CD4-positive, alpha-beta T cell treated with Interferon gamma for 1 hour (primary cell): Measurements from ENCODE around the gene WDR59.
"Not testable (repeated sequence)": the region's sequence is repeated elsewhere in the genome, so short reads cannot be mapped to it uniquely, and the experiment has no call there.

Experiments used
- DNase-seq: peaks from one replicate; pipeline ENCODE4 v3.0.0-alpha.2; 2020

The WDR59 gene

DNA sequence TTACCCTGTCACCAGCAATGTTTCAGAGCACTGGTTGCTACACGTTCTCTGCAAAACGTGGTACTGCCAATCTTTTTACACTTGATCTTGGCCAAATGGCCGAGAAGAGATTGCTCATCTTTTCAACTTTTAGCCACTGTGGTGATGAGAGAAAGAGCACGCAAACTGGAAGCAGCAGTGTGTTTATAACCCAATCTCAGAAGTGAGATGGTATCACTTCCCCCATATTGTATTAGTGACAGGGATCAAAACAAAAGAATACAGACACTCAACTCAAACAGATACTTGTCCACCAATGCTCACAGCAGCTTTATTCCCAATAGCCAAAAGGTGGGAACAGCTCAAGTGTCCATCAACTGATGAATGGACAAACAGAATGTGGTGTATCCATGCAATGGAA lies 138.2 kb downstream of the WDR59 start:
- no peak for DNase-seq

DNA sequence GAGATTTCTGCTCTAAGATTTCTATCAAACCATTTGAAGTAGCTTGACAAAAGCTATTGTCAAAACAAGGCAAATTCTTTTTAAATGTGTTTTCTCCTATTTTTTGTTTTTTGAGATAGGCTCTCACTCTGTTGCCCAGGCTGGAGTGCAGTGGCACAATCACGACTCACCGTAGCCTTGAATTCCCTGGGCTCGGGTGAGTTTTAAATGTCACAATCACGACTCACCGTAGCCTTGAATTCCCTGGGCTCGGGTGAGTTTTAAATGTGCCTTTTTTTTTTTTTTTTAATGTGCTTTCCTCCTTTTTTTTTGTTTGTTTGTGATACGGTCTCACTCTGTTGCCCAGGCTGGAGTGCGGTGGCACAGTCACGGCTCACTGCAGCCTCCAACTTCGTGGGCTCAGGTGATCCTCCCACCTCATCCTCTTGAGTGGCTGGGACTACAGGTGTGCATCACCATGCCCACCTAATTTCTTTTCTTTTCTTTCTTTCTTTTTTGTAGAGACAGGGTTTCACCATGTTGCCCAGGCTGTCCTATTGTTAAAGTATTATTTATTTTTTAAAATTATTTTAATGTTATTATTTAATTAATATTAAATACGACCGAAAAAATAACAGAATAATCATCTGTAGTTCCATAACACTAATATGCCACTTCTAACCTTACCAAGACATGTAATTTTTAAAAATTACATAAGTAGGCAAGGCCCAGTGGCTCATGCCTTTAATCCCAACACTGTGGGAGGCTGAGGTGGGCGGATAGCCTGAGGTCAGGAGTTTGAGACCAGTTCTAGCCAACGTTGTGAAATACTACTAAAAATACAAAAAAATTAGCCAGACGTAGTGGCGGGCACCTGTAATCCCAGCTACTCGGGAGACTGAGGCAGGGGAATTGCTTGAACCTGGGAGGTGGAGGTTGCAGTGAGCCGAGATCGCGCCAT lies 140.6 kb downstream of the WDR59 start:
- no peak for DNase-seq

DNA sequence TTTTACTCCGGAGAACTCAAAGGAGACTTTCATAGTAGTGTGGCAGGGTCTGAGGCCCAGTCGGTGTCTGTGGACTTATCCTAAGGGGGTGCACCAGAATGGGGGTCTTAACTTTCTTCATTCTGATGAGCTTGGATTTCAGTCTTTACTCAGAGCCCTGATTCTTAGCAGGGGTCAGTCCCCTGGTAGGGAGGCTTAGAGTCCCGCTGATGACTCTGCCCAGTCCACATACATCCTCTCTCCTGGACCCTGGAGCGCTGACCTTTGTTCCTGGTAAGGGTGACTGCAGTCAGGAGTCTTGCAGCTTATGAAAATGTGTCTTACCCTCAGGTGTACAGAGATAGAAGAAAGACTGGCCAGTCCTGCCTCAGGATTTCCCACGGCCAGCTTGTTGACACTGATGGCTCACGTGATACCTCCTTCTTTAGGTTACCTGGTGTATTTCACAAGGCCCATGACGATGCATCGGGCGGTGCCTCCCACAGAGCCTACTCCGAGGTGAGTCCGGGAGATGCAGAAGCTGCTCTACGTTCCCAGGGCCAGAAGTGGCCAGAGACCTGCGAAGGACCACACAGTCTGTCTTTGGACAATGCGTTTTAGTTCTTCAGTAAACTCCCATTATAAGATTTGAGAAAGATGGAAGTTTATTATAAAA lies 141.4 kb downstream of the WDR59 start:
- DNase-seq = not testable (repeated sequence)

DNA sequence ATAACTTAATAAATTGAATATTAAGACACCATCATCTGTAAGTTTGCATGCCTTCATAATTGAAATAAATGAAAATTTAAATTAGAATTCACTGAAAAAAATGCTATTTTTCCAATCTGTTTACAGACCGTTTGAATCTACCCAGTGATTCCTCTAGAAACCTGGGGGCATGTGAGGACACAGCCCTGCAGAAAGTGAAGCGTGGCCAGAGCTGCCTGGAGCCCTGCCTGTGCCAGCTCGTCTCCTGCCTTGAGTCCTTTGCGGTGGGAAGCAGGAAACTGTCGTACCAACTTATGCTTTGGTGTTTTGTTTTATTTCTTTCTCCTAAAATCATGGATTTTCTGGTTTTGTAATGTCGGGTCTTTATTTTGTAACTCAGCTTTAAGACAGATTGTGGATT lies 142.5 kb downstream of the WDR59 start:
- DNase-seq = no peak

DNA sequence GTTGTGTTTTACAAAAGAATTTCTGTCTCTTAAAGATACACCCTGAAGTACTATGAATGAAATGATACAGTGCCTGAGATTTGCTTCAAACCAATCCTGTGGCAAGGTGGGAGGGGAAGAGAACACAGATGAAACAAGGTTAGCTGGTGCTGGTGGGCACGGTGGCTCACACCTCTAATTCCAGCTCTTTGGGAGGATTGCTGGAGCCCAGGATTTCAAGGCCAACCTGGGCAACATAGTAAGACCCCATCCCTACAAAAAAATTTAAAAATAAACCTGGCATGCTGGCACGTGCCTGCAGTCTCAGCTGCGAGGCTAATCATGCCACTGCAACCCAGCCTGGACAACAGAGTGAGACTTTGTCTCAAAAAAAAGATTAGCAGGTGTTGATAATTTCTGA lies 143.0 kb downstream of the WDR59 start:
- no peak for DNase-seq

DNA sequence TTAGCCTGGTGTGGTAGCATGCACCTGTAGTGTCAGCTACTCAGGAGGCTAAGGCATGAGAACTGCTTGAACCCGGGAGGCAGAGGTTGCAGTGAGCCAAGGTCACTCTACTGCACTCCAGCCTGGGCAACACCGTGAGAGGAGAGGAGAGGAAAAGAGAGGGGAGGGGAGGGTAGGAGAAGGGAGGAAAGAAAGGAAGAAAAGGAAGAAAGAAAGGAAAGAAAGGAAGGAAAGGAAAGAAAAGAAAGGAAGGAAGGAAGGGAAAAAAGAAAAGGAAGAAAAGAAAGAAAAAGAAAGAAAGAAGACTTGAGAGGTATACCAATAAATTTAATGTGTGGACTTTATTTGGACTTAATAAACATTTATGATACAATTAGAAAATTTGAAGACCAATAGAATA lies 143.5 kb downstream of the WDR59 start:
- no peak for DNase-seq

DNA sequence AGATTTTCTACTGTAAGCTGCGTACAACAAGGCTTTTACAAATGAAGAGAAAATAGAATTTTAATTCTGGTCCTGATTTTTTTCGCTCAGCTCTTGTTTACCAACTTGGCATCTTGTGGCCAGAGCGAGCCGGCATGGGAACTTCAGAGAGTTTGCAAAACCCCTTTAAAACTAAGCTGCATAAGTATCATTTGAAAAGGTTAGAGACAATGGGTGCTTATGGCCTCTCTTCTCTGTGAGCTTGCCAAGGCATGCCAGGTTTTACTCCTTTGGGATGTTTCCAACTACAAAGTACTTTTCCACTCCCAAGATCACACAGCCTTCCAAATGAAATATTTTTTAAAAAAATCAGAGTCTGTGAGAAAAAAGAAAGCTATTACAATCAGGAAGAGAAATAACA lies 147.9 kb downstream of the WDR59 start:
- DNase-seq = no peak

DNA sequence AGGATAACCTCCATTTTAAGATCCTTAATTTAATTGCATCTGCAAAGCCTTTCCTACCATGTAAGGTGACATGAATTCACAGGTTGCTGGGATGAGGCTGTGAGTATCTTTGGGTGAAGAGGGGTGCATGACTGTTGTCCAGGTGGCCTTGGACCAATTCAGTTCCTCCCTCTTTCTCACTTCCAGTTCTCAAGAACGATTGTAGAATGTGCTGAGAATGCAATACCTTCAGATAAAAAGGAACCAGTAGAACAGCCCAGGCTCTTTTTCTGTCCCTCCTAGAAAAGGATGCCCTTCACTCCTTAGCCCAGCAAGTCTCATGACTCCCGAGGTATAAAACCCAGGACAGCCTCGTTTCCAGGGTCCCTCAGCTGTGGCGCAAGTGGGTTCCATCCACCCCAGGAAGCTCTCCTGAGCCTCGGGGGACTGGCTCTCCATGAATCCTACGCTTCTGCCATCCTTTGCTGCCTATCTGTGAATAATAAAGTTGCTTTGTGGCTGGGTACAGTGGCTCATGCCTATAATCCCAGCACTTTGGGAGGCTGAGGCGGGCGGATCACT lies 148.7 kb downstream of the WDR59 start:
- no peak for DNase-seq

DNA sequence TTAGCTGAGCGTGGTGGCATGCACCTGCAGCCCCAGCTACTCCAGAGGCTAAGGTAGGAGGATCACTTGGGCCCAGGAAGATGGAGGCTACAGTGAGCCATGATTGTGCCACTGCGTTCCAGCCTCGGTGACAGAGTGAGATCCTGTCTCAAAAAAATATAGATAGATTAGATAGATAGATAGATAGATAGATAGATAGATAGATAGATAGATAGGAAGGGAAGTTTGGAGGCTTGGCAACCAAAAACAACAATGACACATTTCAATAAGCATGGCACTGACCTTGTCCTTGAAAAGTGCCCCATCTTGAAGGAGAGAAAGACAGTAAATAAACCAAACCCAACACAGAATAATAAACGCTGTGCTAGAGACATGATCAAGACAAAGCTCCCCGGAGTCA lies 152.7 kb downstream of the WDR59 start:
- DNase-seq = no peak

DNA sequence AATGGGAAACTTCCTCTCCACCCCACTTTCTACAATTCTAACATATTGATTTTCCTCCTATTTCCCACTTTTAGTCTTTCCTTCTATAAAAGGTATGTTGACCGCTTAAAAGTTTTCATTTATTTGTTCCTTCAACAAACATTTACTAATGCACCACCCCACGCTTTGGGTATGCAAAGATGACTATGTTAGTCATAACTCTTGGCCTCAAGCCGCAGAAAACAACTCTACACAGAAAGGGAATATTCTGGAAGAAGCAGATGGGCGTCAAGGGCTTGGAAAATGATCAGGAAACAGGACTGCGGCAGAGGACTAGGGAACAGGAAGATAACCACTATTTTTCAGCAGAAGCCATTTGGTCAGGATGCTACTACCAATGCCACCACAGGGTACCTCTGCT lies 153.5 kb downstream of the WDR59 start:
- DNase-seq = no peak

DNA sequence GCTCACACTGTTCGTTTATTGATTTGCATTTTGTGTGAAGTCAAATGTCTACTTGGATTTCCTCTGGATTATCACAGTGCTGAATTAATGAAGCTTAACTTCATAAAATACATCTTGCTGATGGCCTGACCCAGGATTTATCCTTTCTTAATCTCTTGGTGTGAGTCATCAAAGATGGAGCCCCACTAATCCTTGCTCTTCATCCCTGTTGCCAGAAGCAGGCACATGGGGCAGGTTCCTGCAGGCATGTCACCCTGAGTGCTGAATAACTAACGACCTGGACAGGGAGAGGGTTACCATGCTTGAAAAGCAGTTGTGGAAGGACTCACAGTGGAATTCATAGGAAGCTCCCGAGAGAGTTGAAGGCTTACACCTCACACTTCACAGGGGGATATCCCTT lies 154.3 kb downstream of the WDR59 start:
- no peak for DNase-seq

DNA sequence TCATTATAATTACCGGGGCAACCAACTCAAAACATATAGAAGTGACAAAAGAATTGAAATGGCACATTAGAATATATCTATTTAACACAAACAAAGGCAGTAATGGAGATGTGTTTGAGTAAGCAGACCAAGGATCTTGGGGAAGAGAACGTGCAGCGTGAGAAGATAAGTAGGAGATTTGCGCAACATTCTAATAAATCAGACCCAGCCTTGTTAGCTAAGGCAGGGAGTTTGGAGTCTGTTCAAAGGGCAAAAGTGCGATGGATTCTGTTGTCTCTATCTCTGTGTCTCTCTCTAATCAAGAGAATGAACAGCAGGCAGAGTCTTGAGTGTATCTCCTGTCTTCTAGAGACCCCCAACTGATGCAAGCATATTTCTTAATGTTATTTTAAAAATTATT lies 155.3 kb downstream of the WDR59 start:
- DNase-seq = no peak

DNA sequence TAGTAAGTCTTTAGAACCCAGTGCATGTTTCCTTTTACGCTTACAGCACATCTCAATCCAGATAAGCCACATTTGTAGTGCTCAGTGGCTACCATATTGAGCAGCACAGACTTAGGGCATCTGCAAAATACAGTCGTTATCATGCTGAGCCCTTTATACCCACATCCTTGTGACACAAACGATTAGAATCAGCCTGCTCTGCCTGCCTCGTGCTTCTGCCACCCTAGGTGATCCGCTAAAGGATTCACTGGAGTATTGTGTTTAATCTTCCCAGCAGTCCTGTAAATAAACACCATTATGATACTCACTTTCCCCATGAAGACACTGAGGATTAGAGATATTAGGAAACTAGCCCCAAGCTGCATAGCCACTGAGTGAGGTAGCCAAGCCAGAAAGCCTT lies 159.0 kb downstream of the WDR59 start:
- DNase-seq = no peak

DNA sequence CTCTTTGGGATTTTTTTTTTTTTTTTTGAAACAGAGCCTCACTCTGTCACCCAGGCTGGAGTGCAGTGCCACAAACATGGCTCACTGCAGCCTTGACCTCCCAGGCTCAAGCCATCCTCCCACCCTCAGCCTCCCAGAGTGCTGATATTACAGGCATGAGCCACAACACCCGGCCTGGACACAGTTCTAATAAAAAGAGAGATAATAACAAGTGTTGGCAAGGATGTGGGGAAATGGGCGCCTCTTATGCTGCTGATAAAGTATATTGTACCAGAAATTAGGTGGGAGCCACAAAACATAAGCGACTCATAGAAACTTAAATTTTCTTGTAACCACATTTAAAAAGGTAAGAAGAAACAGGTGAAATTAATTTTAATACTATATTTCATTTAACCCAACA lies 159.9 kb downstream of the WDR59 start:
- DNase-seq = no peak
